Prostate gland (tissue), 2 donors: ENCODE data around the gene CDK5RAP3. TPM values are rescaled to one million over a fixed set of nuclear protein-coding genes. Genes with fewer than 3 reads are reported as not detected.
A peak's percentile ranks its signal among the peaks of the same experiment; 100 is the strongest.

Source experiments
- DNase-seq: peaks from one replicate; pipeline ENCODE4 v3.0.0-alpha.2; 2019; ENCODE audit warnings: low spot score
- H3K27ac ChIP-seq, 2 donors: fragments of 200-600 bp; sonication (generic); 2 replicates each; pipeline ENCODE4 v1.5.1; 2017 to 2019
- H3K27me3 ChIP-seq: fragments of 200-600 bp; sonication (generic); replicated peaks from 2 replicates; pipeline ENCODE4 v1.5.1; 2019; ENCODE audit not compliant: insufficient read depth
- H3K36me3 ChIP-seq, 2 donors: fragments of 200-600 bp; sonication (generic); 1 replicate in 1 of 2; 2 replicates in 1 of 2; pipeline versions ENCODE4 v1.5.1 to v1.8.1; 2017 to 2019
- H3K4me1 ChIP-seq: fragments of 200-600 bp; sonication (generic); replicated peaks from 2 replicates; pipeline ENCODE4 v1.5.1; 2019
- H3K4me3 ChIP-seq, 2 donors: fragments of 200-600 bp; sonication (generic); 2 replicates each; pipeline ENCODE4 v1.5.1; 2017 to 2019
- H3K9me3 ChIP-seq: fragments of 200-600 bp; sonication (generic); 2 replicates; pipeline ENCODE4 v1.5.1; 2017
- CTCF ChIP-seq, 4 experiments: fragments of 200-600 bp in 2 of 4; fragments of 450-650 bp in 2 of 4; sonication (generic) in 2 of 4; IDR thresholded peaks; 1 replicate in 3 of 4; 2 replicates in 1 of 4; pipeline ENCODE4 v1.5.1; 2016 to 2019; ENCODE audit warnings: antibody characterized with exemption in 4 of 4, mild to moderate bottlenecking in 2 of 4, moderate library complexity in 2 of 4
- POLR2A ChIP-seq: fragments of 450-650 bp; IDR thresholded peaks from one replicate; pipeline ENCODE4 v1.6.1; 2016; ENCODE audit warnings: antibody characterized with exemption, mild to moderate bottlenecking
- POLR2AphosphoS5 ChIP-seq: sonication (generic); formaldehyde crosslinking; IDR thresholded peaks from one replicate; pipeline ENCODE4 v1.6.1; 2017; ENCODE audit warnings: antibody characterized with exemption
- WGBS: methylation state at CpG from one replicate; pipeline ENCODE4 v1.1.5; 2018; 5-methylcytosine and 5-hydroxymethylcytosine counted together
- intact Hi-C: fragments of 100-400 bp; cut with DNase I; formaldehyde crosslinking; loops from one replicate; pipeline ENCODE4 v1.14.2; 2022
- total RNA-seq, 2 donors: library from RNA; depleted of rRNA; stranded (reverse); fragments of >200 nt; gene quantifications; one replicate each; pipeline ENCODE4 v1.1.0, GENCODE V29; 2016

CDK5RAP3 gene
- total RNA-seq, 2 donors from 2014 or later = 185 to 193 TPM

- Histone ChIP-seq H3K27ac (no peak overlapping the region), H3K36me3 (peaks cover 8 to 26% of the 10 kb centered on the region in 2 donors), H3K27me3 (no peaks in the 10 kb centered on the region), H3K9me3 (no peaks in the 10 kb centered on the region), H3K4me3 (no peak overlapping the region), H3K4me1 (peaks cover 15% of the 10 kb centered on the region)
- DNase-seq = no peak
- TF ChIP-seq CTCF (IDR thresholded peaks at IDR 0.05) (no peak), POLR2A (no peak), POLR2AphosphoS5 (no peak)
- intact Hi-C loops = no loop called here
These were observed 9.6 kb downstream of the CDK5RAP3 start for GRCh38 chr17:47980541-47980940.

GRCh38 chr17:47981462-47981861 lies 10.5 kb downstream of the CDK5RAP3 start:
- Histone ChIP-seq H3K36me3 (peaks cover 8 to 19% of the 10 kb centered on the region in 2 donors), H3K4me1 (peaks cover 15% of the 10 kb centered on the region), H3K4me3 (no peak overlapping the region), H3K9me3 (no peaks in the 10 kb centered on the region), H3K27me3 (no peaks in the 10 kb centered on the region), H3K27ac (no peak overlapping the region)
- DNase-seq = no peak
- TF ChIP-seq POLR2A (no peak), CTCF (IDR thresholded peaks at IDR 0.05) (no peak), POLR2AphosphoS5 (no peak)
- 96% methylated on average over 9 of the region's 9 CpGs for WGBS
- intact Hi-C loops = no loop called here

GRCh38 chr17:47982091-47982617 lies 11.2 kb downstream of the CDK5RAP3 start:
- DNase-seq = no peak
- WGBS = 77% methylated on average over 14 of the region's 14 CpGs
- Histone ChIP-seq H3K27ac (no peak overlapping the region), H3K4me1 (peaks cover 18% of the 10 kb centered on the region), H3K4me3 (no peak overlapping the region), H3K27me3 (no peaks in the 10 kb centered on the region), H3K9me3 (no peaks in the 10 kb centered on the region), H3K36me3 (peaks cover 8 to 19% of the 10 kb centered on the region in 2 donors)
- TF ChIP-seq POLR2A = no peak
- no peak for TF ChIP-seq CTCF (IDR thresholded peaks at IDR 0.05)
- TF ChIP-seq POLR2AphosphoS5 = no peak
- intact Hi-C loops = no loop called here

DNA sequence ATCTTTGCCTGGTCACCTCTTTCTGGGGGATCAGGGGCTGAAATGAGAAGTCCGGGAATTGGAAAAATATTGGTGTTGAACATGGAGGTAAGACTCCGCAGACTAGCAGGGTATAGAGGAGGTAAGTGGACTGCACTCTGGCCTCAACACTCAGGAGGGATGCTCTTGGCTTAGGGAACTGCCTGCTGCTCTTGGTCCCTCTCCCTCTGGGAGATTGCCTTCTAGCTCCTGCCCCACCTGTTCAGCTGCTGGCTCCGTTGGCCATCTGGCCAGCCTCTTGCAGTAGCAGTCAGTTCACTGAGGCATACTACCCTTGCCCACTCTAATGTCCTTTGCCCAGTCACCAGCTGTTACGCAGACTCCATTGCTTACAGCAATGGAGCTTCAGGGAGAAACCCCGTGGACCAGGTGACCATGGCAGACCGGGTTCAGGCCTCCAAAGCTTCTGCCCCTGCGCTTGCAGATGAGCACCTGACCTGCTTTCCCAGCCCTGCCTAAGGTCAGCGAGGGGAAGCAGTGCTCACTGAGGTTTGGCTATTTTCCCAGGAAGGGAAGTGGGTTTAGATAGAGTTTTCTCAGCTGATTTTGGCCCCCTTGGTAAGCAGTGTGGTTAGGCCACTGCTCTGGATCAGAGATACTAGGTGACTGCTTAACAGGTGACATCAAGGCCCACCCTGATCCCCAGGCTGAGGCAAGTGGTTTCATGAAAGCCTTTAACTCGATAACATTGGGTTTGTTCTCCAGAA lies 11.9 kb downstream of the CDK5RAP3 start:
- DNase-seq = no peak
- 88% methylated on average over 9 of the region's 9 CpGs for WGBS
- no peaks in the 10 kb centered on the region for H3K27me3 ChIP-seq
- peak overlapping the region in 1 of 2 donors; percentile 50 for H3K27ac ChIP-seq
- H3K36me3 ChIP-seq = peaks cover 8 to 19% of the 10 kb centered on the region in 2 donors
- peaks cover 23% of the 10 kb centered on the region for H3K4me1 ChIP-seq
- H3K4me3 ChIP-seq = no peak overlapping the region
- H3K9me3 ChIP-seq = no peaks in the 10 kb centered on the region
- intact Hi-C loops = no loop called here
- TF ChIP-seq POLR2A = no peak
- no peak for TF ChIP-seq CTCF (IDR thresholded peaks at IDR 0.05)
